ENCODE data around the gene ERGIC1.
"Not testable (repeated sequence)": the region's sequence is repeated elsewhere in the genome, so short reads cannot be mapped to it uniquely, and the experiment has no call there.

ERGIC1 gene

DNA sequence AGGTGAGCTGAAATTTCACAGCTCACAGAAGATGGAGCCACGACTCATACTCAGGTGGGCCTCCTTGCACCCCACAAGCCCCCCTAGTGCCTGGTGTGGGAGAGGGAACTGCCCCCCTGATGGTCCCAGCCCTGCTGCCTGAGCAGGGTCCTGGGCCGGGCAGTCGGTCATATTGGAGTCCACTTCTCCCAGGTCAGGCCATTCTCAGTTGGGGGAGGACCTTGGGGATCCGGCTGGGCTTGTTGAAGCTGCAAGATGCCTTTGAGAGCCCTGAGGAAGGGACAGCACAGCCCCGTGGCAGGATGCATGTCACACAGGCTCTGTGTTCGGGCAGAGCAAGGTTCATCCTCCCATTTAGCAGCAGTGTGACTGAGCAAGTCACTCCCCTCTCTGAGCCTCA is 56.6 kb downstream of the ERGIC1 start:
- no peak overlapping the region for H3K27ac ChIP-seq (ENCODE audit: low read depth, low read length)
- no peaks in the 10 kb centered on the region for H3K4me1 ChIP-seq (ENCODE audit: insufficient read depth, low read length)
- WGBS: 87% methylated on average over 6 of the region's 6 CpGs
- peaks cover 34% of the 10 kb centered on the region for H3K36me3 ChIP-seq (ENCODE audit: insufficient read depth, low read length)
- no peak overlapping the region for H3K4me3 ChIP-seq (ENCODE audit: low read length)
- H3K9me3 ChIP-seq (ENCODE audit: insufficient read depth, low read depth, low read length): no peaks in the 10 kb centered on the region
- H3K9ac ChIP-seq (ENCODE audit: low read depth, low read length): no peak overlapping the region
- no peaks in the 10 kb centered on the region for H3K27me3 ChIP-seq (ENCODE audit: insufficient read depth, low read length)

DNA sequence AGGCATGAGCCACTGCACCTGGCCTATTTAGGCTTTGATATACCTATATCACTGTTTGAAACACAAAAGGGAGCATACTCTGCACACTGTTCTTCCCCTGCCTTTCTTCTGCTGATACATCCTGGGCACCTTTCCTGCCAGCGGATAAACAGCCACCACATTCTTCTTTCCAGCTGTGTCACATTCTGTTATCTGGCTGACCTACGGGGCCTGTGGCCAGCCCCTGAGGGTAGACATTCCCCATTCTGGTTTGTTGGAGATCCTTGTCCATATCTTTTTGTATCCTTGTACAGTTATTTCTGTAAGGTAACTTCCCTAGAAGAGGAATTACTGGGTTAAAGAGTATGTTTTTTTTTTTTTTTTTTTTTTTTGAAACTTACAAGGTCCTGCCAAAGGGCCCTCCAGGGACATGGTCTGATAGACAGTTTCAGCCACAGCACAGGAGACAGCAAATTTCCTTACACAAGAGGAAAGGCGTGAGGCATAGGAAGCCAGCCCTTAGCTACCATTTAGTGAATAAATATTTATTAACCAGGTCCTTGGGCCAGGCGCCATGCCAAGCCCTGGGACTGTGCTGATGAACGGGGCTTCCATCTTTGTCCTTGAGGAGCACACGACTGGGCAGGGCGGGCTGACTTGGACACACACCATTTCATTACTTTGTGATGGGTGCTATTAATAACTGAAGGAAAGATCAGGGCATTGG is 57.8 kb downstream of the ERGIC1 start:
- WGBS: 91% methylated on average over 7 of the region's 7 CpGs
- peaks cover 35% of the 10 kb centered on the region for H3K36me3 ChIP-seq (ENCODE audit: insufficient read depth, low read length)
- no peaks in the 10 kb centered on the region for H3K27me3 ChIP-seq (ENCODE audit: insufficient read depth, low read length)
- no peaks in the 10 kb centered on the region for H3K4me1 ChIP-seq (ENCODE audit: insufficient read depth, low read length)
- H3K9me3 ChIP-seq (ENCODE audit: insufficient read depth, low read depth, low read length): no peaks in the 10 kb centered on the region
- H3K9ac ChIP-seq (ENCODE audit: low read depth, low read length): no peak overlapping the region
- H3K27ac ChIP-seq (ENCODE audit: low read depth, low read length): no peak overlapping the region
- H3K4me3 ChIP-seq (ENCODE audit: low read length): no peak overlapping the region

DNA sequence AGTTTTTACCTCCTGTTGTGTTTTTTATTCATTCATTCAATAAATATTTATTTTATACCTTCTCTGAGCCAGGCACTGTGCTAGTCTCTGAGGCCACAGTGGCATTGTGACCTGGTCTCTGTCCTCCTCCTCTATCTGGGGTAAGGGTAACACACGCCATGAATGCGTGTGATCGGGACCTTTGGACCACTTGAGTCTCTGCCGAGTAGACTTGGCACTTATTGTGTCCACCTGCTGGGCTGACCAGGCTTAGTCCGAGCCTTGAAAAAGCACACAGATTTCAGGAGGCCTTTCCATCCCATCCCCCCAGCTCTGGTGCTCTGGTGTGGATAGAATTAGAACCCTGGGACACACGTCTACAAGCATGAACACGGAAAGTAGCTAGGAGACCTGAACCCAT is 58.7 kb downstream of the ERGIC1 start:
- no peaks in the 10 kb centered on the region for H3K27me3 ChIP-seq (ENCODE audit: insufficient read depth, low read length)
- H3K9me3 ChIP-seq (ENCODE audit: insufficient read depth, low read depth, low read length): no peaks in the 10 kb centered on the region
- no peak overlapping the region for H3K27ac ChIP-seq (ENCODE audit: low read depth, low read length)
- H3K4me3 ChIP-seq (ENCODE audit: low read length): no peak overlapping the region
- H3K4me1 ChIP-seq (ENCODE audit: insufficient read depth, low read length): no peaks in the 10 kb centered on the region
- peaks cover 37% of the 10 kb centered on the region for H3K36me3 ChIP-seq (ENCODE audit: insufficient read depth, low read length)
- no peak overlapping the region for H3K9ac ChIP-seq (ENCODE audit: low read depth, low read length)
- 90% methylated on average over 7 of the region's 7 CpGs for WGBS

DNA sequence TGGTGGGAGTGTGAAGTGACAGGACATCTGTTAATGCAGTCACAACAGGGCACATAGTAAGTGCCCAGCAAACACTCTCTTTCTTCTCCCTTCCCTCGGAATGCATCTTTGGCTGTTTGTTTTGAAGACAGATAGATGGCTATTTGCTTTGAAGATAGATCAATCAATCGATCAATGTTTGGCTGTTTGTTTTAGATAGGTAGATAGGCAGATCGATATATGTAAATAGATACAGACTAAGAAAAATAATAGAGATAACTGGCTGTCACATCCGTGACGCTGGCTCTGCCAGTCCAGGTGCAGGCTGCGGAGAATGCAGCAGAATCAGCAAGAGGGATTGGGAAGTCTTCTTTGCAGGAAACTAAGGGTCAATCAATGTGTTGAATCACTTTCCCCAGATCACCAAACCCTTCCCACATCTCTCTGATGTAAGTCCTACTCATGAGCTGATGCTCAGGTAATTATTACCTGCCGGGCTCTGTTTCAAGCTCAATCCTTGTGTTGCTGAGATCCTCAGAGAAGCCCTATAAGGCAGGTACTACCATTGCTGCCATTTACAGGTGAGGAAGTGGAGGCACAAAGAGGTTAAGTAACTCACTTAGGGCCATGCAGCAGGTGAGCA is 60.8 kb downstream of the ERGIC1 start:
- 92% methylated on average over 6 of the region's 7 CpGs for WGBS
- H3K27ac ChIP-seq (ENCODE audit: low read depth, low read length): no peak overlapping the region
- H3K4me1 ChIP-seq (ENCODE audit: insufficient read depth, low read length): no peaks in the 10 kb centered on the region
- H3K36me3 ChIP-seq (ENCODE audit: insufficient read depth, low read length): peaks cover 38% of the 10 kb centered on the region
- no peak overlapping the region for H3K4me3 ChIP-seq (ENCODE audit: low read length)
- no peak overlapping the region for H3K9ac ChIP-seq (ENCODE audit: low read depth, low read length)
- H3K27me3 ChIP-seq (ENCODE audit: insufficient read depth, low read length): no peaks in the 10 kb centered on the region
- no peaks in the 10 kb centered on the region for H3K9me3 ChIP-seq (ENCODE audit: insufficient read depth, low read depth, low read length)

DNA sequence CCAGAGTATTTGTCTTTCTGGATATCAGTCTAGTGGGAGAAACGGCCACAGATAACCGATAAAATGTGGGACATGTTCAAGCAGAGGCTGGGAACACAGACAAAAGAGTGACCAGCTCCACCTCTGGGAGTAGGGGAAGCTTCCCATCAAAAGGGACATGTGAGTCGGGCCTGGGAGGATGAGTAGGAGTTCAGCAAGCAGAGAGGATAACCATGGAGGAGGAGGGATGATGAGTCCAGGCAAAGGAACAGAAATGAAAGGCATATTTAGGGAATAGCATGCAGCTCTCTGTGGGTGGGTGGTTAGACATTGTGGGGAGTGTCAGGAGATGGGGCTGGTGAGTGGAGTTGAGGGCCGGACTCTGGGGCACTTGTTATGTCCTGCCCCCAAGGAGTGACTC is 61.5 kb downstream of the ERGIC1 start:
- H3K27ac ChIP-seq (ENCODE audit: low read depth, low read length): no peak overlapping the region
- peaks cover 36% of the 10 kb centered on the region for H3K36me3 ChIP-seq (ENCODE audit: insufficient read depth, low read length)

DNA sequence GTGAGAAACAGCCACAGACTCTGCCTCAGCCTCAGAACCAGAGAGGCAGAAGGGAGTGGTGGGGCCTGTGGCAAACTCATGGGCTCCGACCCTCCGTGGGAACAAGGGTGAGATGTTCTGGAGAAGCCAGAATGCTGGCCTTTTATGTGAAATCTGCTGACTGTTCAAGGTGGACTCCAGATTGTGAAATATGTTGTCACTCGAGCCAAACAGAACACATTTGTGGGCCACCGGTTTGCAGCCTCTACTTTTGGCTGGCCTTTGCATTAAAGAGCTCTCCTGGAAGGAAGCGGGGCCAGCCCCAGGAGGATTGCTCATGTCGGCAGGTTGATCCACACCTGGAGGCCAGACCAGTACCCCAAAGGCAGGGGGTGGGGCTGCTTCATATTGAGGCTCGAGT is 62.4 kb downstream of the ERGIC1 start:
- Histone ChIP-seq H3K36me3 (ENCODE audit: insufficient read depth, low read length) (peaks cover 35% of the 10 kb centered on the region), H3K9ac (ENCODE audit: low read depth, low read length) (no peak overlapping the region), H3K4me3 (ENCODE audit: low read length) (no peak overlapping the region), H3K4me1 (ENCODE audit: insufficient read depth, low read length) (no peaks in the 10 kb centered on the region), H3K27ac (ENCODE audit: low read depth, low read length) (no peak overlapping the region), H3K9me3 (ENCODE audit: insufficient read depth, low read depth, low read length) (no peaks in the 10 kb centered on the region), H3K27me3 (ENCODE audit: insufficient read depth, low read length) (no peaks in the 10 kb centered on the region)
- 94% methylated on average over 7 of the region's 7 CpGs for WGBS

More for the DNA sequence above, 61.5 kb downstream of the ERGIC1 start:
- no peaks in the 10 kb centered on the region for H3K9me3 ChIP-seq (ENCODE audit: insufficient read depth, low read depth, low read length)
- H3K4me1 ChIP-seq (ENCODE audit: insufficient read depth, low read length): no peaks in the 10 kb centered on the region
- WGBS: 93% methylated on average over 4 of the region's 4 CpGs
- no peak overlapping the region for H3K4me3 ChIP-seq (ENCODE audit: low read length)
- H3K9ac ChIP-seq (ENCODE audit: low read depth, low read length): no peak overlapping the region
- H3K27me3 ChIP-seq (ENCODE audit: insufficient read depth, low read length): no peaks in the 10 kb centered on the region

DNA sequence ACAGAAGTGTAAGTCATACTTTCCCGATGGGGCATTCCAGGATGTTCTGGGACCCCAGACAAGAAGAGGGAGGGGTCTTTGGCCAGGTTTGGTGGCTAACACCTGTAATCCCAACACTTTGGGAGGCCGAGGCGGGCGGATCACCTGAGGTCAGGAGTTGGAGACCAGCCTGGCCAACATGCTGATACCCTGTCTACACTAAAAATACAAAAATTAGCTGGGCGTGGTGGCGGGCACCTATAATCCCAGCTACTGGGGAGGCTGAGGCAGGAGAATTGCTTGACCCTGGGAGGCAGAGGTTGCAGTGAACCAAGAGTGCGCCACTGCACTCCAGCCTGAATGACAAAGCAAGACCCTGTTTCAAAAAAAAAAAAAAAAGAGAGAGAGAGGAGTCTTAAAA is 63.0 kb downstream of the ERGIC1 start:
- H3K27ac ChIP-seq (ENCODE audit: low read depth, low read length); H3K27me3 ChIP-seq (ENCODE audit: insufficient read depth, low read length); H3K4me3 ChIP-seq (ENCODE audit: low read length); H3K9me3 ChIP-seq (ENCODE audit: insufficient read depth, low read depth, low read length); H3K4me1 ChIP-seq (ENCODE audit: insufficient read depth, low read length); H3K9ac ChIP-seq (ENCODE audit: low read depth, low read length): not testable (repeated sequence)
- H3K36me3 ChIP-seq (ENCODE audit: insufficient read depth, low read length): peaks cover 38% of the 10 kb centered on the region
- 94% methylated on average over 7 of the region's 7 CpGs for WGBS

DNA sequence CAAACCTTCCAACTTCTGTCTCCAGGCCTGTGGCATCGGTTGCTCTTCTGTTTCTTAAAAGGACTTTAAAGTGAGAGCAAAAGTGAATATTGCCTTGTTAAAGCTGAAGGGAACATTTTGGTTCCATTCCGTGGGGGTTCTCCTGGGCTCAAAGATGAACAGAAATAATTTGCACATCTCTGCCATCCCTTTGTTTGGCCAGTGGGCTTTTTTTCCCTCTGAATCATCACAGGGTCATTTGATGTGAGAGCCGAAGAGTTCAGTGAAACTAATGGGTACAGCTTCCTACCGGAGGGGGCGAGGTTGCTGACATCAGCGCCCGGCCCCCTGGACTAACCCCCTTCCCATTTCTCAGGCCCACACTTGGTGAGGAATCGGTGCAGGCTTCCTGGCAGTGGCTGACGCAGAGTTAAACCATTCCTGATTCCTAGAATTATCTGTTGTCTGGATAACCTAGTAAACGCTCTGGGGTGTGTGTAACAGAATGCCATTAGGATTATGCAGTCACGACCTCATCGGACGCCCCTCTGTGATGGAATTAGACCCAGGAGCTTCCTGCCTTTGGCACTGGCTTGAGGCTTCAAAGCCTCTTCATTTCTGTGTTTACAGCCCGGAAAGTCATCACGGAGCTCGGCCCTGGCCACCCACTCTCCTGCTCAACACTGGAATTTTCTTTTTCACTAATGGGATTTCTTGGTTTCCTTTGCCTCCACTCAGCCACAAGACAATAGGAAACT is 63.6 kb downstream of the ERGIC1 start:
- no peaks in the 10 kb centered on the region for H3K27me3 ChIP-seq (ENCODE audit: insufficient read depth, low read length)
- peaks cover 4% of the 10 kb centered on the region; the same call in 1 of the 2 replicates for H3K4me1 ChIP-seq (ENCODE audit: insufficient read depth, low read length)
- H3K4me3 ChIP-seq (ENCODE audit: low read length): no peak overlapping the region
- H3K9me3 ChIP-seq (ENCODE audit: insufficient read depth, low read depth, low read length): no peaks in the 10 kb centered on the region
- peaks cover 38% of the 10 kb centered on the region for H3K36me3 ChIP-seq (ENCODE audit: insufficient read depth, low read length)
- no peak overlapping the region for H3K9ac ChIP-seq (ENCODE audit: low read depth, low read length)
- no peak overlapping the region for H3K27ac ChIP-seq (ENCODE audit: low read depth, low read length)
- 84% methylated on average over 16 of the region's 16 CpGs for WGBS

DNA sequence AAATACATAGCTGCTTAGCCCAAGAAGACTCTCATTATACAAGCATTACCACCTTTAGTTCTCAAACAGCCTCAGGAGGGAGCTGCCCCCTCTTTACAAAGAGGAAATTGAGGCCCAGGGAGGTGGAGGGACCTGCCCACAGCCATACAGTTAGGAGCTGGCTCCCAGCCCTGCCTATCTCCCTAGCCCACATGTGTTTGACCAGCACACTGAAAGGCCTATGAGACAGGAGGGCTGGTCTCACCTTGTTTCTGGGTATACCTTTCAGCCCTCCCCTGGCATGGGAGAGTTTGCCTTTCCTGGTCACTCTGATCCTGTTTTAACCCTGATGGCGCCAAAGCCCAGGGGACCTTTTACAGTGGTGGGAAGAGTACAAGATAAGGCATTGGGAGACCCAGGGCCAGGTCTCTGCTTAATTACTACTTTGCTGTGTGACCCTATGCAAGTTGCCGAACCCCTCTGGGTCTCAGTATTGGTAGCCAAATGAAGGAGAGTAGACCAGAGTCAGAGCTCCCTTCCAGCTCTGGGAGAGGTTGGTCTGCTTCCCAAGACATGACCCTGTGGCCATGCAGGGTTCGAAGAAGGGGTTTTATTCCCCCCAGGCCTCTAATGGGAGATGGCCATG is 64.3 kb downstream of the ERGIC1 start:
- 92% methylated on average over 3 of the region's 3 CpGs for WGBS
- peaks cover 38% of the 10 kb centered on the region for H3K36me3 ChIP-seq (ENCODE audit: insufficient read depth, low read length)
- H3K27me3 ChIP-seq (ENCODE audit: insufficient read depth, low read length): no peaks in the 10 kb centered on the region
- H3K4me3 ChIP-seq (ENCODE audit: low read length): no peak overlapping the region
- H3K4me1 ChIP-seq (ENCODE audit: insufficient read depth, low read length): peaks cover 4% of the 10 kb centered on the region; the same call in 1 of the 2 replicates
- no peaks in the 10 kb centered on the region for H3K9me3 ChIP-seq (ENCODE audit: insufficient read depth, low read depth, low read length)
- no peak overlapping the region for H3K9ac ChIP-seq (ENCODE audit: low read depth, low read length)
- H3K27ac ChIP-seq (ENCODE audit: low read depth, low read length): no peak overlapping the region

DNA sequence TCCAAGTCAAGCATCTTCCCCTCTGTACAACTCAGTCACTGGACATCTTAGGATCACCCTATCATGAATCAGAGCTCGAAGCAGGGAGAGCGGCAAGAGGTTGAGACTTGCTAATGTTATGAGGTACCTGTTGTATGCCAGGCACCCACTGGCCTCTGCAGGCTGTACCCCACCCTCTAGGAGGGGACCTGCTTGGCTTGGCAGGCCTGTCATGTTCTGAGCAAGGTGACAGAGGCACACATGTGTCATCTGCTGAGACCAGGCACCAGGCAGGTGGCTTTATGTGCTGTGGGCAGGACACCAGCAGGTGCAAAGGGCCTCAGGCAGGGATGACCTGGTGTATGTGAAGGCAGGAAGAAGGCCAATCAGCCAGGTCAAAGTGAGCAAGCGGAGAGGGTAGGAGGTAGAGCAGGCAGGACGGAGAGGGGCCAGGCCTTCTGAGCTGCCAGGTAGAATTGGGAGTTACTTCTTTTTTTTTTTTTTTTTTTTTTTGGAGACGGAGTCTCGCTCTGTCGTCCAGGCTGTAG is 64.9 kb downstream of the ERGIC1 start:
- no peaks in the 10 kb centered on the region for H3K27me3 ChIP-seq (ENCODE audit: insufficient read depth, low read length)
- H3K9ac ChIP-seq (ENCODE audit: low read depth, low read length): no peak overlapping the region
- H3K27ac ChIP-seq (ENCODE audit: low read depth, low read length): no peak overlapping the region
- H3K9me3 ChIP-seq (ENCODE audit: insufficient read depth, low read depth, low read length): no peaks in the 10 kb centered on the region
- no peak overlapping the region for H3K4me3 ChIP-seq (ENCODE audit: low read length)
- H3K36me3 ChIP-seq (ENCODE audit: insufficient read depth, low read length): peaks cover 39% of the 10 kb centered on the region
- 93% methylated on average over 7 of the region's 7 CpGs for WGBS
- H3K4me1 ChIP-seq (ENCODE audit: insufficient read depth, low read length): peaks cover 4% of the 10 kb centered on the region; the same call in 1 of the 2 replicates

DNA sequence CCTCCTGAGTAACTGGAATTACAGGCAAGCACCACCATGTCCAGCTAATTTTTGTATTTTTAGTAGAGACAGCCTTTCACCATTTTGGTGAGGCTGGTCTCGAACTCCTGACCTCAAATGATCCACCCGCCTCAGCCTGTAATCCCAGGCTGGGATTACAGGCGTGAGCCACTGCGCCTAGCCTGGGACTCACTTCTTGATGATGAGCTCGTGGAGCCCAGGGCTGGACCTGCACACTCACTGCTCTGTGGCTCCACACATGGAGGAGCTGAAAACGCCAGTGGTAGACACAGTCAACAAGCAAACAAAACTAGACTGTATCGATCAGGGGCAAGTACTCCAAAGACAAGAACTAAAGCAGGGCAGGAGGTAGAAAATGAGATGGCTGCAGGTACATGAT is 65.4 kb downstream of the ERGIC1 start:
- WGBS: 96% methylated on average over 7 of the region's 7 CpGs
- H3K4me3 ChIP-seq (ENCODE audit: low read length): no peak overlapping the region
- peaks cover 43% of the 10 kb centered on the region for H3K36me3 ChIP-seq (ENCODE audit: insufficient read depth, low read length)
- no peak overlapping the region for H3K27ac ChIP-seq (ENCODE audit: low read depth, low read length)
- no peaks in the 10 kb centered on the region for H3K27me3 ChIP-seq (ENCODE audit: insufficient read depth, low read length)
- H3K9me3 ChIP-seq (ENCODE audit: insufficient read depth, low read depth, low read length): no peaks in the 10 kb centered on the region
- no peak overlapping the region for H3K9ac ChIP-seq (ENCODE audit: low read depth, low read length)
- H3K4me1 ChIP-seq (ENCODE audit: insufficient read depth, low read length): peaks cover 4% of the 10 kb centered on the region; the same call in 1 of the 2 replicates
